HG03139 (cell line): ENCODE data around the gene KLK10.

Source experiments
- ATAC-seq: cut with Tn5 transposase; IDR thresholded peaks from one replicate; pipeline ENCODE4 v1.9.1; 2021; ENCODE audit not compliant: unreplicated experiment

The KLK10 gene

DNA sequence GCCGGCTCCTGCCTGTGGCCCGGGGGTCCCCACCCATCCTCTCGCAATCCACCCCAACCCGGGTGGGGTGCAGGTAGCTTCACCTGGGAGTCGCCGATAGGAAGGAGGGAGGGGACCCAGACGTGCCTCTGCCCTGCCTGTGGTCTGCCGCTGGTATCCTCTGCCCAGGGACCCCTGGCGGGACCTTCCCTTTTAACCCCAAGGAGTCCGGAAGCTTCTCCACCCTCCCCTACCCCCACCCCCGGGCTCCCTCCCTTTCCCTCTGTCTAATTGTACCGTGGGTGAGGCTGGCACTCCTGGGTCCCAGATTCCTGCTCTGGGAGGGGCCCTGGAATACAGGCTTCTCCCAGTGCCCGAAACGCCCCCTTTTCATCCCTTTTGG lies at the start of gene KLK10:
Gene KLK10, minus strand, starts transcription at position 166 of the 382 bp plus-strand sequence. CDS start 579 bp downstream, outside the sequence.
- no peak for ATAC-seq

- ATAC-seq: no peak
Measured at GRCh38 chr19:51066393-51067186, 47.1 kb upstream of the KLK10 start.

DNA sequence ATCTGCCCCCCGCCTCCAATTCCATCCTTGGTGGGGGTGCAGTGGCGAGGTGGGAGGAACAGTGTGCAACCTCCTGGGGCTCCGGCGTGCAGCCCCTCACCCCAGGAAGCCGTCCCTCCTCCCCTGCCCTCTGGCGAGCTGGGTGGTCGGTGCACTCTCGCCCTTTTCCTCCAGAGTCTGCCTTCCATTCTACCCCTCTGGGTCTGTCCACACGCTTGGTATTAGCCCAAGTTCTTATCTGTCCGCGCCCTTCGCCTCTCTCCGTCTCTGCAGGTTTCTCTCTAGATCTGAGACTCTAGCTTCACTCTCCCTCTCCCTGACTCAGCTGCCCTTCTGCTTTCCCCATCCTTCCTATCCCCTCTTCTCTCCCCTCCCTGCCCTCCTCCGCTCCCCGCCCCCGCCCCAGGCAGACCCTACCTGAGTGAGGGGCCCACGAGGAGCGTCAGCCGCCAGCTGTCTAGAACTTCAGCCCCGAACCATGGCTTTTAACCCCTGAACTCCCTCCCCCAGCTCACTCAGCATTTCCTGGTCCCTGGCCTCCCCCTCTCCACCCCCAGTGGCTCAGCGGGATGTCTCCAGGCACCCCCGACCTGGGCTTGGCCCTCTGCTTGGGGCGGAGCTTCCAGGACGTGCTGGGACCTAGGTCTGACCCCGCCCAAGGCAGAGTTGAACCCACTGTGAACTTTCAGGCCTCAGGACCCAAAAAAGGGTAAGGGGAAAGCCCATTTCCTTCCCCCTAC lies 45.9 kb upstream of the KLK10 start:
- ATAC-seq: no peak

DNA sequence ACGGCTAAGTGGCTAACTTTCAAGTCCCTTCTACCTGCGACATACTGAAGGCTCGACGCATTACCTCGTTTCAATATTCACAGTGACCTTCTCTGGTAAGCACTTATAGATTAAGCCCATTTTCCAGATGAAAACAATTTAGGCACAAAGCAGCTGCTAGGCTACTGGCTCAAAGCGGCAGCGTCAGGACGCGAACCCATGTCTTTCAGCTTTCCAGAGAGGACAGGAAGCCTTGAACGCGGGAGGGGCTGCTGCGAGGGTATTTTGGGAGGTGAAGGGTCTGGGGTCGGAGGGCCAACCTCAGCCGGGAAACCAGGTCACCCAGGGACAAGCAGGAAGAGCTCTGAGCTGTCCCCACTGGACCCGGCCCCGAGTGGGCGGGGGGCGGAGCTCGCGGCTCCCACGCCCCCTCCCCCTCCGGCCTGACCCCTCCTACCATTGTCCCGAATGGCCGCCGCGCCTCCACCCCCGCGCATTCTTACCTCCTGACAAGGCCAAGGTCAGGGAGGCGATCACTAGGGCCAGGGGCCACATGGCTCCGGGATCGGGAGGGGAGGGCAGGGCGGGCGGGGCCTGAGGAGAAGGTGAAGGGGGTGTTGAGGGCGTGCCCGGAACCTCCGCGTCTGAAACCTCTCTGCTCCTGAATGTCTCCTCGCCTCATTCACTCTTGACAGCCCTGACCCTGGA lies 45.2 kb upstream of the KLK10 start, which contains the start of gene KLK13:
Gene KLK13, minus strand, starts transcription at position 559 of the 687 bp plus-strand sequence. Its CDS starts 25 bp downstream, at position 534.
- ATAC-seq: no peak

GRCh38 chr19:51063664-51064063 lies 44.2 kb upstream of the KLK10 start:
- no peak for ATAC-seq

DNA sequence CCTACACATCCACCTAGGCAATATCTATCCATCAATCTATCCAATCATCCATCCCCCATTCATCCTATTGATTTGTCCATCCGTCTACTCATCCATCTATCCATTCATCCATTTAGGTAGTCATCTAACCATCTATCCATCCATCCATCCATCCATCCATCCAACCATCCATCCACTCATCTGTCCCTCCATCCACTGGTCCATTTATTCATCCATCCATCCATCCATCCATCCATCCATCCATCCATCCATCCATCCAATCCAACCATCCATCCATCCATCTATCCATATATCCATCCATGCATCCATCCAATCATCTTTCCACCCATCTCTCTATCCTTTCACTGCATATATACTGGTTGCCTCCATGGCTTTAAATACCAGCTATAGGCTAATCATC lies 41.5 kb upstream of the KLK10 start:
- ATAC-seq: no peak

DNA sequence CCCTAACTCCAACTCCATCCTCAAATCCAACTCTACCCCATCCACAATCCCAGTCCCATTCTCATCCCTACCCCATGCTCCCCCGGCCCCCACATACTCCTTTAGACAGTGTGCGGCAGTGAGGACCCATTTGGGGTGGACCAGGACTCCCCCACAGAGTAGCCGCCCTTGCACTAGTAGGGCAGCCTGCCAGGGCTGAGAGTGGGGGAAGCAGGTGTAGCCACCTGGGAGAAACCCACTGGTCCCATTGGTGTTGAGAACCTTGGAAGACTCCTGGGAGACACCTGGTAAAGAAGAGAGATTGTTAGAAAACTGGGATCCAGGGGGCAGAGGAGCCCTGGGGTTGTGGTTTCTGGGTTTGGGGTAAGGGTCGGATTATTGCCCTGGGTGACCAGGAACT lies 40.8 kb upstream of the KLK10 start:
- no peak for ATAC-seq

DNA sequence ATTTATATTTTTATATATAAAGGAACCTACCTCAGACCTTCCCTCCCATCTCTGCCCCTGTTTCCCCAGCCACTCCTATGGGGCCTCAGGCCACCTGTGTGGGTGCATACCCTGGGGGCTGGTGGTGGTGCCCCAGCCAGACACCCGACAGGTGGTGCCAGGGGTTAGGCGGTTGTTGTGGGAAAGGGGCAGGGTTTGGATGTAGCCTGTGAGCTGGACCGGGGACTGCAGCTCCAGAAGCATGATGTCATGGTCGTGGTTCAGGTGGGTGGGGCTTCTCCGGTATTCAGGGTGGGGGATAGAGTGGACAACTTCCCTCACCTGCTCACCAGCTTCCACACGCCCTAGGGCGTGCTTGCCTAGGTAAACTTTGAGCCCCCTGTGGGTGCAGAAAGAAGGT lies 40.2 kb upstream of the KLK10 start:
- no peak for ATAC-seq

DNA sequence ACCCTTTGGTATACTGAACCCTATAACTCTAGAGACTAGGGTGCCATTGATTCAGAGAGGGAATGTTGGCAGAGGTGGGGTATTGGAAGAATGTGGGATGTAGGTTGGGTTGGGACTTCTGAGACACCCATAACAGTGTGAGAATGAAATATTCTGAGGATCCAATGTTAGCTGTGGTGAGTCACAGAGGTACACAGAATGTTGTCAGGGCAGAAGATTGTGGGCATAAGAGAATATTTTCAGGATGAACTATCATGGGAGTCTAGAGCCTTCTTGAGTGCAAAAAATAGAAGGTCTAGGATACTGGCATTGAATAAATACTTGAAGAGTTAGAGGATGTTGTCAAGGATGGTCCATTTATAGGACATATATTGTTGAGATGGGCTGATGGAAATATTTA lies 36.4 kb upstream of the KLK10 start:
- ATAC-seq: no peak

DNA sequence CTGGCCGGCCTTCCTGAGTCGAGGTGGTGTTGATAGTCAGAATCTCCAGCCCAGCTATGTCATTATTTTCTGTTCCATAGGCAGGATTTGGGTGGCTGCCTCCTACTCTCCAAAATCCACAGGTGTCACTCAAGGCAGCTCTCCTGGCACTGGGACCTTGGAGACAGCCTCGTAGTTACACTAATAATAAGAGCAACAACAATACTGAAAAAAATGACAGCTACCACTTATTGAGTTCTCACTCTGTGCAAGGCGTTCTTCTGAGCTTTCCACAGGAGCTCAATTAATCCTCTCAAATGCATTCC lies 27.5 kb upstream of the KLK10 start:
- ATAC-seq: no peak

- ATAC-seq: no peak
Measured at GRCh38 chr19:51044327-51044726, 24.8 kb upstream of the KLK10 start.

- ATAC-seq: no peak
Measured at GRCh38 chr19:51043497-51043896, 24.0 kb upstream of the KLK10 start.

DNA sequence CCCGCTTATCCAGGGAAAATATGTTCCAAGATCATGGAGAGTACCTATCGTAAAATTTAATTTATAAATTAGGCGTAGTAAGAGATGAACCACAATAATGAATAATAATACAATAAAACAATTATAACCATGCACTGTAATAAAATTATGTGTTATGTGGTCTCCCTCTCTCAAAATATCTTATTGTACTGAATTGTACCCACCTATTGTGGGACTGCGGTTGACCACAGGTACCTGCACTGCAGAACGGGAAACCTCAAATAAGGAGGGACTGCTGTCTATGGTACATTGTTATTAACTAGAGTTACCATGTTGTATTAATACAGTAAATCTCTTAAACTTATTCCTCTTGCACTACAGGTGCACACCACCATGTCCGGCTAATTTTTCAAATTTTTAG lies 20.6 kb upstream of the KLK10 start:
- no peak for ATAC-seq

DNA sequence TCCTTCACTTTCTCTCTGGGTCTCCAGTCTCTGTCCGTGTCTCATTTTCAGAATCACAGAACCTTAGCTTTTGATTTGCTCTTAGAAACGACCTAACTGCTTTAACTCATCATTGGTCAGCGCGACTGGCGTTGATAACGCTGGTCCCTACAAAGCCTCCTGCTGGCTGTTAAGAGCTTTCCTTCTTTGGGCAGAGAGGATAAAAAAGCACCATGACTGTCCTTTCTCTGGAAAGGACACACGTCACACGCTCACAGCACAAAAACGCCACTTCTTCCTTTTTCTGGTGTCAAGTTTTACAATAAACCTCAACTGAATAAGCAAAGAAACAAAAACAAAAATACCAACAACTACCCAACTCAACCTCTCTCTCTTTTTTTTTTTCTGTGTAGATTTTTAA lies 17.0 kb upstream of the KLK10 start:
- ATAC-seq: no peak

DNA sequence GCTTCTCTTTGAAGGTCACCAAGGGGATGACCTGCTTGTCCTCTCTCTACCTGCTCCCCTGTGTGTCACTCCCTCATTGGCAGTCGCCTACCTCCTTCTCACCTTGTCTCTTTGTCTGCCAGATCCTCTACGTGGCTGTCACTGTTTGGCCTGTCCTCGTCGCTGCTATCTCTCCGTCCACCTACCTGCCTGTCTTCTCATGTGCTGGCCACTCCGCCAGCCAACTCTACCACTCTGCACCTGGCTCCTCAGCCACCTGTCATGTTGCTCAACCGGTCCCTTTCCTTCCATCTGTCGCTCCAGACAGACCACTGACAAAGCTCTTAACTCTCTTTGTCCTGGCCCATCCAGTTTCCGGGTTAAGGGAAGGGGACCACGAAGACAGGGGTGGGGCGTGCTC lies 15.2 kb upstream of the KLK10 start, which contains the start of gene KLK12:
Gene KLK12, minus strand, starts transcription at position 299 of the 400 bp plus-strand sequence. CDS start 381 bp downstream, outside the sequence.
- no peak for ATAC-seq

- ATAC-seq: no peak
Measured at GRCh38 chr19:51031880-51032225, 12.3 kb upstream of the KLK10 start.

DNA sequence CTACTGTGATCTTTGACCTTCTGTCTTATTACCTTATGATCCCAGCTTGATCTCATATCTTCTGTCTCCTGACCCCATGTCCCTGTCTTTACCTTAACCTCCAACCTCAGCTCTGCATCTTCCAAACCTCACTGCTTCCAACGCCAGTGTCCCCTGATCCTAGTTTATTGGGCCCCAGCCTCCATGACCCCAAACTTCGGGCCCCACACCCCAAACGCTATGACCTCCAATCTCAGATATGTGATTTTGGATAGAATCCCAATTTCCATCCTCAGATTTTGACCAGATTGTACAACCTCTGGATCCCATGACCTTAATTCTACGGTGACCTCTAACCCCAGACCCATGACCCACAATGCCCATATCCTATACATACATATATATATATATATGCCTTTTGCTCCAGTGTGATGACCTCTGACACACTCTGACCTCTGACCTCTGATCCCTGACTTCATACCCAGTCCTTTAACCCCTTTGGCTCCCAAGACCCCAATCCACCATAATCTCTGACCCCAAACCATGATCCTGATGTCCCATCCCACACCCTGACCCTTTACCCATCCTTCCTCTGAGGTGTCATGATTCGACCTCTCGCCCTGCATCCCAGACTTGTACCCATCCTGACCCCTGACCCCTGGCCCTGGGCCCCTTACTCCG lies 11.8 kb upstream of the KLK10 start:
- ATAC-seq: no peak

DNA sequence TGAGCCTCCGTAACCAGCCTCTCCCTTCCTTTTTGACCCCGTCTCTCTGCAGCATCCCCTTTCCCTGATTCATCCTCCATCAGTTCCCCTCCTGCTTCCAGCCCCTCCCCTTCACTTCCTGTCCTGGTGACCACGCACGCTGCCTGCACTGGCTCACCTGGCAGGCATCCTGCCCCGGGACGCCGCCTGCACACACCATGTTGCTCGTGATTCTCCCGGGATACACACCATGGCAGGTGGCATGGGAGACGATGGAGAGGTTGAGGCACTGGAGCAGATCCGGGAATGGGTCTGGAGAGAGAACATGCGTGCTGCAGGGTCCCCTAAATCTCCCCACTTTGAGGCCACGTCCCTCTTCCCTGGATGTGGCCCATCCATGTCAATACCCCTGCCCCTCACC lies 11.1 kb upstream of the KLK10 start:
- ATAC-seq: no peak

DNA sequence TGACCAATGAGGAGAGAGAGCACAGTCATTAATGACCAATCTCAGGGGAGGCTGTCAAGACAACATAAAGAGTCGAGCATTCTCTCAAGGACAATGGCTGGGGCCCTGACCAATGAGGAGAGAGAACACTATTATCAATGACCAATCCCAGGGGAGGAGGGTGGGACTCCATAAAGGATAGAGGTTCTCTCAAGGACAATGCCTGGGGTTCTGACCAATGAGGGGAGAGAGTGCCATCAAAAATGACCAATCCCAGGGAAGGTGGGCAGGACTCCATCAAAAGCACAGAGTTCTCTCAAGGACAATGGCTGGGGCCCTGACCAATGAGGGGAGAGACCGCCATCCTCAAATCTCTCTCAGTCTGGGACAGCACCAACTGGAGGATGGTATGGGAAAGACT lies 10.2 kb upstream of the KLK10 start:
- ATAC-seq: no peak

- ATAC-seq: no peak
Measured at GRCh38 chr19:51027873-51028272, 8.4 kb upstream of the KLK10 start.

- ATAC-seq: no peak
Measured at GRCh38 chr19:51027126-51027806, 7.8 kb upstream of the KLK10 start.
